HG03469 (cell line): Measurements from ENCODE around the gene RFX8.

Source experiments
- ATAC-seq: cut with Tn5 transposase; IDR thresholded peaks from one replicate; pipeline ENCODE4 v1.9.1; 2021; ENCODE audit warnings: mild to moderate bottlenecking, moderate library complexity, moderate number of reproducible peaks; ENCODE audit not compliant: unreplicated experiment

Gene RFX8

GRCh38 chr2:101386599-101387150 lies 88.2 kb downstream of the RFX8 start:
- ATAC-seq = no peak

- no peak for ATAC-seq
These were observed 91.8 kb downstream of the RFX8 start for GRCh38 chr2:101383016-101383541.

GRCh38 chr2:101382442-101382841 lies 92.5 kb downstream of the RFX8 start:
- ATAC-seq = no peak

- no peak for ATAC-seq
These were observed 94.5 kb downstream of the RFX8 start for GRCh38 chr2:101380376-101380775.

- no peak for ATAC-seq
These were observed 95.8 kb downstream of the RFX8 start for GRCh38 chr2:101379091-101379490.

DNA sequence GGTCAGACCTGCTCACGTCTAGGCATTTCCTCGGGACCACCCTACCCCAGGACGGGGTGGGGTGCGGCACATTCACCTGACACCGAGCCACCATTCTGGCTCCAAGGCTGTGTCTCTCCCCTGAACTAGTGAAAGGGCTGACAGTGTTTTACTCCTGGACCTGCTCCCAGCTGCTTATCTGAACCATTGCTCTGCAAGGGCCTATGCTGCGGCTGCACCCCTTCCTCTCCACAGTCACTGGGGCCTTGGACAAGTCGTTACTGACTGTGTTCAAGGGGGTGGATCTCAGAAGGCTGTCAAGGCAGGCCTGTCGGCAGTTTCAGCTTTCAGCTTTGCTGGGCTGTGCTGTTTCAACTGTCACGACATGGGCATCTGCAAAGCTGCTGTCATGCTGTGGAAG lies 99.3 kb downstream of the RFX8 start:
- no peak for ATAC-seq

DNA sequence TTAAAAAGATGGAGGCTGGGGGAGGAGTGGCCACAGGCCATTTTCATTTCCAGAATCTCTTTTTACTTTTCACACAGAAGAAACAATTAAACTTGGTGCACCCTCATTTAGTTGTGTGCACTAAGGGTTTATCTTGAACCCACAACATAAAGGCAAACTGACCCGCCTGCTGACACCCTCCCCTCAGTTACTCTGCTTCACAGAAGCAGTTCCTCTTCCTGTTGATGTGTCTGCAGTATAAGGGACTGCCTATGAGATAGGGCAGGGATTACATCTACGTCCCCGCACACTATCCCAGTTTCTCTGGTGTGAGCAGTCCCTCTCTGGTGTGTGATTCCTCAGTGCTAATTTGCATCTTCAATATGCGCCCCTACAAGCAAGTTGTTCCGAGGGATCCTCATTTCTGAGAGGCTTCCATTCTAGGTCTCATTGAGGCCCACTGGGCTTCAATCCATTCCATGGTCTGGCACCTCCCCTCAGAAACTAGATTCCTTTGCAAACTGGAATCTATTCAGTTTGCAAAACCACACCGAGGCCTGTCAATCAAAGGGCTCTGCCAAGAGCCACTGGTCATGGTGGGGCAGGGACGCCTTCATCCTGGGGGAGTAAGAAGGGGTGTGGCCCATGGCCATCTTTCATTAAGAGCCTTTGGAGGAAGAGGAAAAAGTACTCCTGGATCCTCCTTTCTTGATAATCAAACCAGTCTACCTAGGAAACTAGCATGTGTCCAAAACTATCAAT lies 99.9 kb downstream of the RFX8 start:
- ATAC-seq = no peak

DNA sequence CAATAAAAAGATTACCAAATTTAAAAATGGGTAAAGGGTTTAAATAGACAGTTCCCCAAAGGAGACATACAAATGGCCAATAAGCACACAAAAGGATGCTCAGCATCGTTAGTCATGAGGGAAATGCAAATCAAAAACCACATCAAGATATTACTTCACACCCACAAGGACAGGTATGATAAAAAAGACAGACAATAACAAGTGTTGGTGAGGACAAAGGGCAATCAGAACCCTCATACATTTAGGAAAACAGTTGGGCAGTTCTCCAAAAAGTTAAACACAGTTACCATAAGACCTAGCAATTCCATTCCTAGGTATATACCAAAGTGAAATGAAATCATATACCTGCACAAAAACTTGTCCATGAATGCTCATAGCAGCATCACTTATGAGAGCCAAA lies 102.1 kb downstream of the RFX8 start:
- no peak for ATAC-seq

GRCh38 chr2:101371636-101372035 lies 103.3 kb downstream of the RFX8 start:
- ATAC-seq = no peak

GRCh38 chr2:101369100-101369499 lies 105.8 kb downstream of the RFX8 start:
- no peak for ATAC-seq

- ATAC-seq = no peak
These were observed 106.5 kb downstream of the RFX8 start for GRCh38 chr2:101368376-101368775.

- no peak for ATAC-seq
These were observed 107.4 kb downstream of the RFX8 start for GRCh38 chr2:101367508-101367907.

DNA sequence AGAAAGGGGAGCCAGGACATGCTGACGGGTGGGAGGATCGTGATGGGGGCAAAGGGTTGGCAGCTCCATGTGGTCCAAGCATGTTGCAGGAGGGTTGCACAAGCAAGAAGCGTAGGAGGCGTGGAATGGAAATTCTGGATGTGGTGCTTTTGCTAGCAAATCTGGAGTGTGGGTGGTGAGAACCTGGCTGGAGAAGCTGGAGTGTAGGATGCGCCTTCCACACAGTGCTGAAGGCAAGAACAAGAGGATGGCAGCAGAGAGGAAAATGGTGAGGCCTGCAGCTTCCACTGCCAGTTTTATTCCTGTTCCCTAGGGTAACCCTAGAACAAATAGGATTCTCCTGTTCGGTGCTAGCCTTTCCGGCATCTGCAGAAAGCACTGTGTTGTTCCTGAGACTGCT lies 110.0 kb downstream of the RFX8 start:
- no peak for ATAC-seq

DNA sequence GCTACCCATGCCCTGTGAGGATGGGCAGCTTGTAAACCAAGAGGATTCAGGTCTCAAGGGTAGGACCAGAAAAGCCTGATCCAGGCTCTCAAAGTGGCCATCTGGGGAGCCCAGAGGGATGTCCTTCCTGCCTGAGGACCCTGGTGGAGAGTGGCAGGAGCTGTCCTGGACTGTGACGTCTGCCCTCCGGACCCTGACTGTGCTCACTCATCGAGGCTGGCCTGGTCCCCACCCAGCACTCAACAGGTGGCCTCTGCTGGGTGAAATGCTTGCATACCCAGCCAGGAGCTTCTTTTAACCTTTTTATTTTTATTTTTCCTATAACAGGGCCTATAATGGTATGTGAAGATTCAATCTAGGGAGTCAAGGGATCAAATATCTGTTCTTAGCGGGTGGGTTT lies 112.1 kb downstream of the RFX8 start:
- no peak for ATAC-seq

DNA sequence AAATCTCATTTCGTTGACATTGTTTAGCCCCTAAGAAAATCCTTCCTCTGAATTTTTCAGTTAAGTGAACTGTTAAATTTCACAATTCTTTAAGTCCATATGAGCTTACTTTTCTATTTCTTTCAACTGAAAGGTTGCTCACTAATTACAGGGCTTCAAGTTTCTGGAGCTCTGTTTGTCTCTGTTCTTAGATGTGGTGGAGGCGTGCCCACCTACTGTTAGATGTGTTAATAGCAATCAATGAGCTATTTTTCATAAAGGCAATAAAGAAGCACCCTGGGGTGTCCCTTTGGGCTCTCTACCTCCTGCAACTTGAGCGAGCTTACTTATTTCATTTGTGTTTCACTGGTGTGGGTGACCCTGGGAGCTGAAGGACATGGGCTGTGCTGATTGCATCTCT lies 112.6 kb downstream of the RFX8 start:
- no peak for ATAC-seq

- ATAC-seq = no peak
These were observed 113.4 kb downstream of the RFX8 start for GRCh38 chr2:101361522-101361921.

DNA sequence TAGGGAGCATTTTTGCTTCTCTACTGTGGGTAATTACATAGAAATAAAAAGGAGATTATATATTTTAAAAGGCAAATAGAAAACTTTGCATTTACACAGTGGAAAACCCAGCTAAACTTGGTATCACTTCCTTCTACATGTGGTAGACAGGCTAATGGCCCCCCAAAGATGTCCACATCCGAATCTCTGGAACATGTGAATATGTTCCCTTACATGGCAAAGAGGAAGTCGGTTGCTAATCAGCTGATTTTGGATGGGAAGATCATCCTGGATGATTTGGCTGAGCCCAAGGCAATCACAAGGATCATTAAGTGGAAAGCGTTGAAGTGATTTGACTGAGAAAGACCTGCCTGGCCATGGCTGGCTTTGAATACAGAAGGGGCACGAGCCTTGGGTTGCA lies 113.8 kb downstream of the RFX8 start:
- no peak for ATAC-seq

DNA sequence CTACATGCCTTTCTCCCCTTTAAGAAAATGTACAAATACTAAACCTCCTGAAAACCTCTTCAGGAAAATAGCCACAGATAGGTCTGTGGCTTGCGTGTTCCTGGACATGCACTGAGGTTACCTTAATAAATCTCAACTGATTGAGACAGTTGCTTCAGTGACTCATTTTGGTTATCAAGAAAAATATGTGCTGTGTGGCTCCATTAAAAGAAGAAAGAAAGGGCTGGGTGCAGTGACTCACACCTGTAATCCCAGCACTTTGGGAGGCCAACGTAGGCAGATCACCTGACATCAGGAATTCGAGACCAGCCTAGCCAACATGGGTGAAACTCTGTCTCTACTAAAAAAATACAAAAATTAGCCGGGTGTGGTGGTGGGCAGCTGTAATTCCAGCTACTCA lies 114.7 kb downstream of the RFX8 start:
- ATAC-seq = no peak

DNA sequence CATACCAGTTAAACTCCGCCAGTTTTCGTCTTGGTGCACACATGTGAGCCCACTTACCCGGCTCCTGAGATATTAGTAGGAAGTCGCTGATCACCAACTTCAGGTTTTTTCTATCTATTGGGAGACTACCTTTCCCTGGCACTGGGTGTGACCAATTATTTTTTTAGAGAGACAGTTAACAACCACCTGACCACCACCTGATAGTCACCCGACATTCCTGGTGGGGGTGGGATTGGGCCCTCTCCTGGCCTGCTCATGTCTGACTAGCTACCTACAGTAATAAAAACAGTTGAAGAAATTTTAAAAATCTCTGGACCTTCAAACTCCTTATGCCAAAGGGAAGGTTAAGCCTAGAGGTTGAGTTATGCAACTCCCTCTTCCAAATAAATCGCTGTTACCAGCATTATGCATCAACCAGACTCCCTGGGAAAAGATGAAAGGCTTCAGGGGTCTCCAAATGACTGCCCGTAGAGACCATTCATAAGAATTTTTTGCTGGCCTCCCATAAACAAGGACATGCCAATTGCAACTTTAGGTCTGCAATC lies 115.4 kb downstream of the RFX8 start:
- ATAC-seq = no peak

DNA sequence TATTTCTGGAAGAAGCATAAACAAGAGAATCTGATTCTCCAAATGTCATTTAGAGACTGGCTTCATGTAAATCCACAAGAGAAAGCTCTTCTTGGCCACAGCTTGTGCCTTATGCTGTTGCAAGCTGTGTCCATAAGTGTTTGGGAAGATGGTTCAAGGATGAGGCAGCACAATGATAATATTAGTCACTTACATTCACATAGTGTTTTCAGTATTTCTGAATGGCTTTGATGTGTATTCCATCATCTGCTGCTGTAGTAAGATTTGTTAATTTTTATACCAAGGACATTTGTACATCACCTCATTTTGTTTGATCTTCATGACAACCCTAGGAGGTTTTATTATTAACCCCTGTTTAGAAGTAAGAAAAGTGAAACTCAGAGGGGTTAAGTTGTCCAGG lies 117.5 kb downstream of the RFX8 start:
- ATAC-seq = no peak

- ATAC-seq = no peak
These were observed 118.4 kb downstream of the RFX8 start for GRCh38 chr2:101356521-101356920.

DNA sequence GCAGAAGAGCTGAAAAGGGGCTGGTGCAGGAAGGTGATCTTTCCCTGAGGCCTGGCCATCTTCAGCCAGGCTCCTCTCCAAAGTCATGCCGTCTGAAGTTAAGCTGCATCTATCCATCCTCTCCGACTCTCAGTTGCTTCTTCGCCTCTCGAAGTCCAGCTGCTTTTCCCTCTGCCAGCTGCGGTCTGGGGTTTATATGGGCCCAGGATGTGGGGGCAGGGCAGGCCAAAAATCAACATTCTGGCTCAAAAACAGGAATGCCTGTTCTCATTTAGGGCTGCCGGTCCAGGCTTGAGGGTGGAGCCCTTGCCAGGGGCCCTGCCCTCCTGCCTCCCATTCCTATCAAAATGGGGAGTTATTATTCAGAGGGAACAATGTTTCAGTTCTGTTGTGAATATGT lies 118.9 kb downstream of the RFX8 start:
- no peak for ATAC-seq
